ENCODE data around the gene EXOC4.
A peak's percentile ranks its signal among the peaks of the same experiment; 100 is the strongest.

Gene EXOC4

GRCh38 chr7:133724694-133725093, 471.8 kb downstream of the EXOC4 start:
- TF ChIP-seq POLR2A (IDR thresholded peaks at IDR 0.05; ENCODE audit: low read length): no peak
- no peak for TF ChIP-seq GATA1 (IDR thresholded peaks at IDR 0.05; ENCODE audit: low read depth, low read length)

GRCh38 chr7:133727476-133728214, 474.8 kb downstream of the EXOC4 start:
- no peak for DNase-seq
- TF ChIP-seq GATA1 (IDR thresholded peaks at IDR 0.05; ENCODE audit: low read depth, low read length) (no peak), POLR2A (IDR thresholded peaks at IDR 0.05; ENCODE audit: low read length) (no peak)

More at GRCh38 chr7:133724694-133725093, 471.8 kb downstream of the EXOC4 start:
- no peak for DNase-seq

GRCh38 chr7:133730360-133730759, 477.5 kb downstream of the EXOC4 start:
- no peak for TF ChIP-seq GATA1 (IDR thresholded peaks at IDR 0.05; ENCODE audit: low read depth, low read length)
- TF ChIP-seq POLR2A (IDR thresholded peaks at IDR 0.05; ENCODE audit: low read length): no peak
- no peak for DNase-seq

- TF ChIP-seq POLR2A (IDR thresholded peaks at IDR 0.05; ENCODE audit: low read length) (no peak), GATA1 (IDR thresholded peaks at IDR 0.05; ENCODE audit: low read depth, low read length) (no peak)
These were observed 480.5 kb downstream of the EXOC4 start for GRCh38 chr7:133733401-133733800.

GRCh38 chr7:133735222-133735621, 482.3 kb downstream of the EXOC4 start:
- TF ChIP-seq GATA1 (IDR thresholded peaks at IDR 0.05; ENCODE audit: low read depth, low read length): no peak
- TF ChIP-seq POLR2A (IDR thresholded peaks at IDR 0.05; ENCODE audit: low read length): no peak
- DNase-seq: no peak

More at GRCh38 chr7:133733401-133733800, 480.5 kb downstream of the EXOC4 start:
- no peak for DNase-seq

- TF ChIP-seq GATA1 (IDR thresholded peaks at IDR 0.05; ENCODE audit: low read depth, low read length): no peak
- TF ChIP-seq POLR2A (IDR thresholded peaks at IDR 0.05; ENCODE audit: low read length): no peak
- DNase-seq: no peak
These were observed 486.9 kb downstream of the EXOC4 start for GRCh38 chr7:133739817-133740216.

GRCh38 chr7:133741078-133741477, 488.2 kb downstream of the EXOC4 start:
- no peak for TF ChIP-seq GATA1 (IDR thresholded peaks at IDR 0.05; ENCODE audit: low read depth, low read length)
- TF ChIP-seq POLR2A (IDR thresholded peaks at IDR 0.05; ENCODE audit: low read length): no peak

GRCh38 chr7:133741703-133742102, 488.8 kb downstream of the EXOC4 start:
- no peak for DNase-seq
- TF ChIP-seq POLR2A (IDR thresholded peaks at IDR 0.05; ENCODE audit: low read length): no peak
- TF ChIP-seq GATA1 (IDR thresholded peaks at IDR 0.05; ENCODE audit: low read depth, low read length): no peak

More at GRCh38 chr7:133741078-133741477, 488.2 kb downstream of the EXOC4 start:
- DNase-seq: no peak

- peak in 1 of 2 experiments; percentile 3 for DNase-seq
- no peak for TF ChIP-seq POLR2A (IDR thresholded peaks at IDR 0.05; ENCODE audit: low read length)
- TF ChIP-seq GATA1 (IDR thresholded peaks at IDR 0.05; ENCODE audit: low read depth, low read length): no peak
These were observed 490.0 kb downstream of the EXOC4 start for GRCh38 chr7:133742709-133743538.

GRCh38 chr7:133744451-133744850, 491.6 kb downstream of the EXOC4 start:
- no peak for DNase-seq
- TF ChIP-seq POLR2A (IDR thresholded peaks at IDR 0.05; ENCODE audit: low read length) (no peak), GATA1 (IDR thresholded peaks at IDR 0.05; ENCODE audit: low read depth, low read length) (no peak)

GRCh38 chr7:133746305-133746704, 493.4 kb downstream of the EXOC4 start:
- TF ChIP-seq GATA1 (IDR thresholded peaks at IDR 0.05; ENCODE audit: low read depth, low read length): no peak
- TF ChIP-seq POLR2A (IDR thresholded peaks at IDR 0.05; ENCODE audit: low read length): no peak
- DNase-seq: no peak

GRCh38 chr7:133746847-133747246, 494.0 kb downstream of the EXOC4 start:
- DNase-seq: no peak
- TF ChIP-seq POLR2A (IDR thresholded peaks at IDR 0.05; ENCODE audit: low read length) (no peak), GATA1 (IDR thresholded peaks at IDR 0.05; ENCODE audit: low read depth, low read length) (no peak)

- DNase-seq: no peak
- TF ChIP-seq POLR2A (IDR thresholded peaks at IDR 0.05; ENCODE audit: low read length) (no peak), GATA1 (IDR thresholded peaks at IDR 0.05; ENCODE audit: low read depth, low read length) (no peak)
These were observed 495.8 kb downstream of the EXOC4 start for GRCh38 chr7:133748443-133749407.

Measured in erythroblast (primary cell).